ENCODE results near the gene PRDM15.

GRCh38 chr21:41840880-41841279 lies 38.3 kb downstream of the PRDM15 start:
- TF ChIP-seq CTCF (IDR thresholded peaks at IDR 0.05 in 8 of 11, conservative IDR thresholded peaks at IDR 0.05 in 3 of 11) = no peak
- TF ChIP-seq POLR2A (IDR thresholded peaks at IDR 0.05) = no peak
- TF ChIP-seq POLR2AphosphoS5 (IDR thresholded peaks at IDR 0.05) = no peak
